BJ (cell line): ENCODE measurements around the gene SMARCB1. TPM values are rescaled to one million over a fixed set of nuclear protein-coding genes. Genes with fewer than 3 reads are reported as not detected.

Experiments used
- CTCF ChIA-PET: fragments of 350-600 bp; formaldehyde crosslinking; extraction: SDS; loops from one replicate; lab custom pipeline; 2021; ENCODE audit warnings: antibody characterized with exemption, inconsistent platforms; lab: Yijun Ruan, JAX
- POLR2A ChIA-PET: fragments of 300-600 bp; sonication (Branson Sonifier 250); formaldehyde crosslinking; extraction: SDS; loops from one replicate; lab custom pipeline; 2021; ENCODE audit warnings: antibody characterized with exemption; lab: Charles Lee
- DNase-seq: peaks from one replicate; pipeline ENCODE4 v3.0.0-alpha.2; 2011; ENCODE audit warnings: low read depth
- H3K27me3 ChIP-seq: 2 replicates; pipeline ENCODE4 v1.6.0; 2011; ENCODE audit warnings: low read length; ENCODE audit not compliant: control insufficient read depth, insufficient read depth
- H3K36me3 ChIP-seq: 2 replicates; pipeline ENCODE4 v1.5.1; 2011; ENCODE audit warnings: low read length; ENCODE audit not compliant: control insufficient read depth, insufficient read depth
- H3K4me3 ChIP-seq: 2 replicates; pipeline ENCODE4 v1.5.1; 2011; ENCODE audit warnings: low read depth, mild to moderate bottlenecking, control low read depth, low read length
- polyA plus RNA-seq: library from polyadenylated mRNA; depleted of rRNA; stranded (reverse); fragments of >200 nt; gene quantifications from 2 replicates; pipeline ENCODE4 v1.2.3, GENCODE V29; 2011
- TF ChIP-seq, protein P1 (sequence below): IDR thresholded peaks from 2 replicates; pipeline ENCODE4 v1.5.1; 2011; ENCODE audit warnings: low read depth, mild to moderate bottlenecking, control low read depth, inconsistent platforms, low read length, moderate library complexity; ENCODE audit not compliant: insufficient read depth

SMARCB1 gene
- polyA plus RNA-seq, 1 experiment = 174 TPM

DNA sequence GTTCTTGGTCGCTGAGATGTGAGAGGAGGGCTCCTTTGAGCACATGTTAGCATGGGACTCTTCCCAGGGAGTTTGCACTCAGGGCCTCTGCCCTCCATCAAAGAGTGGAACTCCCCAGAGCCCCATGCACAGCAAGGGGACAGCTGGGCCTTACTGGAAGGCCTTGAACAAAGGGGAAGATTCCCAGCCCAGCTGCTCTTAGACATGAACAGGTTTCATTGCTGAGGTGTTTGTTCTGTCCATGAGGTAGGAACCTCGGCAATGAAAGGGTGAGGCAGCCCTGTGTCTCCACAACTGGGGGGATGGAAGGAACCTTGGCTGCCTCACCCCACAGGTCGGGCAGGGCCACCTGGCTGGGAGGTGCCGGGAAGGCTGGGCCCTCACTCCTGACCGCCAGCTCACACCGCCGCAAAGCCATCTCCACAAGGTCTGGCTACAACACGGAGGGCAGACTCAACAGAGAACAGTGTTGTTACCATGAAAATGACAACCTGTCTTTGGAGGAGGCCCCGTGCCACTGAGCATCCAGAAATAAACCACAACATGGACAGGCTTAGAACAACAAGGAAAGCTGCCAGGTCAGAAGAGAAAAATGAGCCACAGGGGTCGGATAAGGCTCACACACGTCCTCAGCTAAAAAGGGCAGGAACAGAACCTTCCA is 48.8 kb downstream of the SMARCB1 start:
- ChIA-PET CTCF (interaction anchor here (0.8 to 1.6 kb wide), 6 partner anchors 10 to 68 kb away, joined by 3 to 9 read pairs (median 4); partner anchors contain the start of gene CHCHD10), POLR2A (no interaction called here)

DNA sequence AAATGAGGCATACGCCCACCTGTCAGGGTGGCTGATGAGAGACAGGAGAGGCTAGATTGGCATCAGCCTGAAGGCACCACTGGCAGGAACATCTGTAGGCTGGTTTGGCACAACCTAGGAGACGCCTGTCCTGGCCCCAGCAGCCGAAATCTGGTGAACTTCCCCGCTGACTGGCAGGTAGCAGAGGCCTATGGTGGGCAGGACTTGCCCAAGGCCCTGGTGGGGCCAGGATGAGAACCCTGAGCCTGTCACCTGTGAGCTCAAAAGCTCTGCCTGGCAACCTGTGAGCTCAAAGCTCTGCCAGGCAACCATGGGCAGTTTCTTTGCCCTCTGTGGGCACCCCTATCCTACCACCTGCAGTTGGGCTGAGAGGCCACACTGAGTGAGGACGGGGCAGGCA is 49.5 kb downstream of the SMARCB1 start:
- TF ChIP-seq, protein P1, sequence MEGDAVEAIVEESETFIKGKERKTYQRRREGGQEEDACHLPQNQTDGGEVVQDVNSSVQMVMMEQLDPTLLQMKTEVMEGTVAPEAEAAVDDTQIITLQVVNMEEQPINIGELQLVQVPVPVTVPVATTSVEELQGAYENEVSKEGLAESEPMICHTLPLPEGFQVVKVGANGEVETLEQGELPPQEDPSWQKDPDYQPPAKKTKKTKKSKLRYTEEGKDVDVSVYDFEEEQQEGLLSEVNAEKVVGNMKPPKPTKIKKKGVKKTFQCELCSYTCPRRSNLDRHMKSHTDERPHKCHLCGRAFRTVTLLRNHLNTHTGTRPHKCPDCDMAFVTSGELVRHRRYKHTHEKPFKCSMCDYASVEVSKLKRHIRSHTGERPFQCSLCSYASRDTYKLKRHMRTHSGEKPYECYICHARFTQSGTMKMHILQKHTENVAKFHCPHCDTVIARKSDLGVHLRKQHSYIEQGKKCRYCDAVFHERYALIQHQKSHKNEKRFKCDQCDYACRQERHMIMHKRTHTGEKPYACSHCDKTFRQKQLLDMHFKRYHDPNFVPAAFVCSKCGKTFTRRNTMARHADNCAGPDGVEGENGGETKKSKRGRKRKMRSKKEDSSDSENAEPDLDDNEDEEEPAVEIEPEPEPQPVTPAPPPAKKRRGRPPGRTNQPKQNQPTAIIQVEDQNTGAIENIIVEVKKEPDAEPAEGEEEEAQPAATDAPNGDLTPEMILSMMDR = no peak
- ChIA-PET POLR2A (no interaction called here), CTCF (interaction anchor here (0.7 to 1.4 kb wide), 4 partner anchors 10 to 69 kb away, joined by 3 to 4 read pairs (median 3); partner anchors contain the start of gene CHCHD10)
- DNase-seq = no peak
- H3K36me3 ChIP-seq = peaks cover 23% of the 10 kb centered on the region
- H3K4me3 ChIP-seq = no peak overlapping the region
- no peaks in the 10 kb centered on the region for H3K27me3 ChIP-seq

More for the DNA sequence above, 48.8 kb downstream of the SMARCB1 start:
- Histone ChIP-seq H3K4me3 (no peak overlapping the region), H3K27me3 (no peaks in the 10 kb centered on the region), H3K36me3 (peaks cover 24% of the 10 kb centered on the region)
- TF ChIP-seq, protein P1 = no peak
- DNase-seq = no peak

DNA sequence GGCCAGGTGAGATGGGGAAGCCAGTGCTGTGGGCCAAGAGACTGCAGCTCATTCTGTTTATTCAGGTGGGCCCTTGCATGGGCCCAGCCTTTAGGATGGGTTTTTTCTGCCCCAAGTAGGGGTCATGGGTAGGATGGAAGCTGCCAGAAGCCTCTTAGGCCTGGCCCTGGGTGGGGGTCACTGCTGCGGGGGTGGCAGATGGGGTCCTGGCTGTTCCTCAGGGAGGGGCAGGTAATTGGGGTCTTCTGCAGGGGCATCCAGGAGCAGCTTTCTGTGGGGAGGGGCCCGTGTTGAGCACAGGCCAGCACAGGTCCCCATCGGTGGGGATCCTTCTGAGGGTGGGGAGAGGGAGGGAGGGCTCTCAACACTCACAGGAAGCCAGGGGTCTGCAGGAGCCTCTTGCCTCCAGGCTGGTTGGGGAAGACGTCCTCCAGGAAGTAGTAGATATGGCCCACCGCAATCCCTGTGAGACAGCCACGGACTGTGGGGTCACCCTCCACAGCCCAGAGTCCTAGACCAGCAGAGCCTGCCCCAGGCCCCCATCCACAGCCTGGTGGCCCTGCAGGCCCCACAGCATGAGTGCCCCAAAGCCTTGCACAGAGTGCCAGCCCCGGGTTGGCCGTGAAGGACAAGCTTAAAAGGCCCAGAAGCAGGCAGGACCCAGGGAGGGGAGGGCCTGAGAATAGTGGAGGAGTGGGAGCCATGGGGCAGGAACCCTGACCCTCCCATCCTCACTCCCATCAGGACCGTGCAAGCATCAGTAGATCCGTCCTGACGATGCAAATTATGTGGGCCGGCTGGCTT is 50.1 kb downstream of the SMARCB1 start:
- ChIA-PET POLR2A (no interaction called here), CTCF (interaction anchor here (0.7 to 1.4 kb wide), 4 partner anchors 10 to 68 kb away, joined by 3 read pairs; no protein-coding TSS in a partner anchor)
- DNase-seq = no peak
- TF ChIP-seq, protein P1 = no peak
- H3K4me3 ChIP-seq = no peak overlapping the region
- peaks cover 19% of the 10 kb centered on the region for H3K36me3 ChIP-seq
- no peaks in the 10 kb centered on the region for H3K27me3 ChIP-seq

DNA sequence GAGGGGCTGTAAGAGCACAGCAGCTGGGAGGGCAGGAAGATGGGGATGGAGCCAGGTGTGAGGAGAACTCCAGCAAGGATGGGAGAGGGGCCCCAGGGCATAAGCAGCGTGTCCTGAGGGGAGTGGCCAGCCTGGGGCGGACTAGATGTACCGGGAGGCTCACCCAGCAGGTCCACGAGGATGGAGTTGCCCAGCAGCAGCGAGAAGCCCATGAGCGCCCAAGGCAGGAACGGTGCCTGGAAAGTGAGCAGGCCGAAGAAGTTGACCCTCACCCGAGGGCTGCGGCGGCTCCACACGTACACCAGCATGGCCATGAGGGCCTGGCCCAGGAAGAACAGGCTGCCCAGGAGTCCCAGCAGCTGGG is 50.7 kb downstream of the SMARCB1 start:
- Histone ChIP-seq H3K4me3 (no peak overlapping the region), H3K27me3 (no peaks in the 10 kb centered on the region), H3K36me3 (peaks cover 18% of the 10 kb centered on the region)
- DNase-seq = no peak
- POLR2A ChIA-PET = no interaction called here
- CTCF ChIA-PET = interaction anchor here (0.9 kb wide), 1 partner anchor 61 kb away, joined by 3 read pairs; no protein-coding TSS in a partner anchor
- TF ChIP-seq, protein P1 = no peak
